ENCODE data around the gene CADM2.

The CADM2 gene

DNA sequence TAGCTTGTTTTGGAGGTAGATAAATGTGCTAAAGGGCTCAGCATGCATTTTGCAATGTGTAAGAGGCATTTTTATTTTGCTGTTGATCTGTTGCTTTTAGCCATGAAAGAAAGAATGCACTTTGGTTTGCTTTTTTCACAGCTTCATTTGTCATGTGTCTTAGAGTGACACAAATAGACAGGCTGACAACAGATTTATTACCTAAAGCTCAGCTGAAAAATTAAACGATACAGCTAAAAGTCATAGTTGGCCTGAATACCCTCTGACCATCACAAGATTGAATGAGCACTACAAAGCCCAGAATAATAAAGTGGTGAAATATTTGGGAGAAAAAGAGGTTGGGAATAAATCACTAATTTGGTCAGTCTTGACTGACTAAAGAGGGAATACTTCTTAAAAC is 723.1 kb downstream of the CADM2 start:
- H3K9me2 ChIP-seq (ENCODE audit: low read depth, low read length) = no peaks in the 10 kb centered on the region
- TF ChIP-seq CTCF (IDR thresholded peaks at IDR 0.05; ENCODE audit: low read length) (no peak), EZH2 (IDR thresholded peaks at IDR 0.05; ENCODE audit: borderline replicate concordance, low read length) (no peak)
- no peaks in the 10 kb centered on the region for H4K20me1 ChIP-seq (ENCODE audit: insufficient read depth, low read length)
- no peaks in the 10 kb centered on the region for H3K27me3 ChIP-seq (ENCODE audit: insufficient read depth, low read length)
- H3K79me2 ChIP-seq (ENCODE audit: insufficient read depth, low read length) = no peaks in the 10 kb centered on the region
- no peak overlapping the region for H3K4me3 ChIP-seq (ENCODE audit: low read depth, low read length, poor library complexity, severe bottlenecking)
- H3K4me1 ChIP-seq (ENCODE audit: insufficient read depth, low read length, severe bottlenecking) = no peaks in the 10 kb centered on the region
- H3K9me3 ChIP-seq (ENCODE audit: low read length) = no peaks in the 10 kb centered on the region
- no peak overlapping the region for H3K27ac ChIP-seq (ENCODE audit: low read depth, low read length, poor library complexity, severe bottlenecking)
- no peak overlapping the region for H3K9ac ChIP-seq (ENCODE audit: low read length)
- no peaks in the 10 kb centered on the region for H3K36me3 ChIP-seq (ENCODE audit: insufficient read depth, low read length)
- no peaks in the 10 kb centered on the region for H3F3A ChIP-seq (ENCODE audit: insufficient read depth, low read length)
- no peak overlapping the region for H3K4me2 ChIP-seq (ENCODE audit: low read length)
- H2AFZ ChIP-seq (ENCODE audit: low read length) = no peak overlapping the region

- Histone ChIP-seq H2AFZ (ENCODE audit: low read length) (no peak overlapping the region), H3K4me1 (ENCODE audit: insufficient read depth, low read length, severe bottlenecking) (no peaks in the 10 kb centered on the region), H3K9me2 (ENCODE audit: low read depth, low read length) (no peaks in the 10 kb centered on the region), H3K4me3 (ENCODE audit: low read depth, low read length, poor library complexity, severe bottlenecking) (no peak overlapping the region), H3K9ac (ENCODE audit: low read length) (no peak overlapping the region), H3K79me2 (ENCODE audit: insufficient read depth, low read length) (no peaks in the 10 kb centered on the region), H3K4me2 (ENCODE audit: low read length) (no peak overlapping the region), H3K36me3 (ENCODE audit: insufficient read depth, low read length) (no peaks in the 10 kb centered on the region), H3K27me3 (ENCODE audit: insufficient read depth, low read length) (no peaks in the 10 kb centered on the region), H4K20me1 (ENCODE audit: insufficient read depth, low read length) (no peaks in the 10 kb centered on the region), H3K27ac (ENCODE audit: low read depth, low read length, poor library complexity, severe bottlenecking) (no peak overlapping the region), H3K9me3 (ENCODE audit: low read length) (no peaks in the 10 kb centered on the region), H3F3A (ENCODE audit: insufficient read depth, low read length) (no peaks in the 10 kb centered on the region)
- TF ChIP-seq CTCF (IDR thresholded peaks at IDR 0.05; ENCODE audit: low read length) (no peak), EZH2 (IDR thresholded peaks at IDR 0.05; ENCODE audit: borderline replicate concordance, low read length) (no peak)
Observed at GRCh38 chr3:85691196-85691595, 732.4 kb downstream of the CADM2 start.

- TF ChIP-seq CTCF (IDR thresholded peaks at IDR 0.05; ENCODE audit: low read length) (no peak), EZH2 (IDR thresholded peaks at IDR 0.05; ENCODE audit: borderline replicate concordance, low read length) (no peak)
- Histone ChIP-seq H3K27ac (ENCODE audit: low read depth, low read length, poor library complexity, severe bottlenecking) (no peak overlapping the region), H3F3A (ENCODE audit: insufficient read depth, low read length) (no peaks in the 10 kb centered on the region), H3K36me3 (ENCODE audit: insufficient read depth, low read length) (no peaks in the 10 kb centered on the region), H3K9me2 (ENCODE audit: low read depth, low read length) (no peaks in the 10 kb centered on the region), H3K27me3 (ENCODE audit: insufficient read depth, low read length) (no peaks in the 10 kb centered on the region), H3K4me1 (ENCODE audit: insufficient read depth, low read length, severe bottlenecking) (no peaks in the 10 kb centered on the region), H3K79me2 (ENCODE audit: insufficient read depth, low read length) (no peaks in the 10 kb centered on the region), H4K20me1 (ENCODE audit: insufficient read depth, low read length) (no peaks in the 10 kb centered on the region), H2AFZ (ENCODE audit: low read length) (no peak overlapping the region), H3K4me3 (ENCODE audit: low read depth, low read length, poor library complexity, severe bottlenecking) (no peak overlapping the region), H3K9ac (ENCODE audit: low read length) (no peak overlapping the region), H3K4me2 (ENCODE audit: low read length) (no peak overlapping the region), H3K9me3 (ENCODE audit: low read length) (no peaks in the 10 kb centered on the region)
Observed at GRCh38 chr3:85697156-85697555, 738.4 kb downstream of the CADM2 start.
